NAMALWA (cell line): ENCODE measurements around the gene AIM2.

Experiments used
- DNase-seq: peaks from one replicate; pipeline ENCODE4 v3.0.0-alpha.2; 2015; ENCODE audit warnings: low spot score

The AIM2 gene

GRCh38 chr1:159014851-159015250 is 61.7 kb downstream of the AIM2 start:
- DNase-seq: no peak

- no peak for DNase-seq
Measured at GRCh38 chr1:159014003-159014571, 62.5 kb downstream of the AIM2 start.

- peak; percentile 86 for DNase-seq
Measured at GRCh38 chr1:159012495-159012894, 64.1 kb downstream of the AIM2 start.
